Transverse colon (tissue), 4 donors: ENCODE data around the gene EFNB3. TPM values are rescaled to one million over a fixed set of nuclear protein-coding genes. Genes with fewer than 3 reads are reported as not detected.
A peak's percentile ranks its signal among the peaks of the same experiment; 100 is the strongest.

Source experiments
- DNase-seq: peaks from one replicate; pipeline ENCODE4 v3.0.0-alpha.2; 2019
- H3K27ac ChIP-seq, 4 donors: fragments of 200-600 bp; sonication (generic); 2 replicates each; pipeline ENCODE4 v1.5.1; 2016 to 2018; ENCODE audit warnings: inconsistent platforms in 4 of 4
- H3K27me3 ChIP-seq: fragments of 200-600 bp; sonication (generic); 2 replicates; pipeline ENCODE4 v1.5.1; 2017; ENCODE audit warnings: inconsistent platforms
- H3K36me3 ChIP-seq, 4 donors: fragments of 200-600 bp; sonication (generic); 2 replicates each; pipeline ENCODE4 v1.5.1; 2017 to 2019; ENCODE audit warnings: inconsistent platforms in 4 of 4
- H3K4me1 ChIP-seq, 4 donors: fragments of 200-600 bp; sonication (generic); 2 replicates each; pipeline ENCODE4 v1.5.1; 2017 to 2020; ENCODE audit warnings: inconsistent platforms in 4 of 4
- H3K4me3 ChIP-seq, 4 donors: fragments of 200-600 bp; sonication (generic); 1 replicate in 1 of 4; 2 replicates in 3 of 4; pipeline versions ENCODE4 v1.5.1 to v1.6.1; 2017 to 2019; ENCODE audit warnings: inconsistent platforms in 4 of 4
- H3K9me3 ChIP-seq, 2 donors: fragments of 200-600 bp; sonication (generic); 2 replicates each; pipeline ENCODE4 v1.5.1; 2017 to 2019; ENCODE audit warnings: inconsistent platforms in 2 of 2
- EP300 ChIP-seq: sonication (generic); formaldehyde crosslinking; IDR thresholded peaks from one replicate; pipeline ENCODE4 v1.6.1; 2017; ENCODE audit warnings: antibody characterized with exemption, low read depth
- POLR2A ChIP-seq: fragments of 450-650 bp; IDR thresholded peaks from one replicate; pipeline ENCODE4 v1.6.1; 2016; ENCODE audit warnings: antibody characterized with exemption, mild to moderate bottlenecking, moderate library complexity
- POLR2AphosphoS5 ChIP-seq, 3 donors: sonication (generic); formaldehyde crosslinking; IDR thresholded peaks; one replicate each; pipeline ENCODE4 v1.6.1; 2016; ENCODE audit warnings: antibody characterized with exemption in 3 of 3
- WGBS, 2 donors: methylation state at CpG; one replicate each; pipeline ENCODE4 v1.1.5; 2018; ENCODE audit warnings: low coverage in 1 of 2; 5-methylcytosine and 5-hydroxymethylcytosine counted together
- in situ Hi-C, 4 donors: fragments of 200-750 bp; cut with MboI; loops; one replicate each; pipeline versions ENCODE4 v1.15.0 to v1.15.1; 2017; ENCODE audit warnings: low sequenced_read_pairs in 3 of 4, low pct_ligation_motif_present in 1 of 4, low pct_unique_long_range_greater_than_20kb in 1 of 4
- intact Hi-C: fragments of 100-400 bp; cut with DNase I; formaldehyde crosslinking; loops from one replicate; pipeline ENCODE4 v1.15.1; 2023; ENCODE audit warnings: low total_unique reads
- total RNA-seq, 4 donors: library from RNA; depleted of rRNA; stranded (reverse); fragments of >200 nt; gene quantifications; one replicate each; pipeline ENCODE4 v1.1.0, GENCODE V29; 2016
- TF ChIP-seq, protein P1 (sequence below), 5 experiments: fragments of 200-600 bp in 3 of 5; fragments of 450-650 bp in 2 of 5; sonication (generic) in 3 of 5; IDR thresholded peaks; 1 replicate in 2 of 5; 2 replicates in 3 of 5; pipeline ENCODE4 v1.5.1; 2016 to 2017; ENCODE audit warnings: antibody characterized with exemption in 5 of 5, inconsistent platforms in 3 of 5, mild to moderate bottlenecking in 2 of 5, moderate library complexity in 1 of 5

Gene EFNB3
- total RNA-seq, 4 donors from 2014 or later, result 0.32 to 0.41 TPM; not detected in 2

DNA sequence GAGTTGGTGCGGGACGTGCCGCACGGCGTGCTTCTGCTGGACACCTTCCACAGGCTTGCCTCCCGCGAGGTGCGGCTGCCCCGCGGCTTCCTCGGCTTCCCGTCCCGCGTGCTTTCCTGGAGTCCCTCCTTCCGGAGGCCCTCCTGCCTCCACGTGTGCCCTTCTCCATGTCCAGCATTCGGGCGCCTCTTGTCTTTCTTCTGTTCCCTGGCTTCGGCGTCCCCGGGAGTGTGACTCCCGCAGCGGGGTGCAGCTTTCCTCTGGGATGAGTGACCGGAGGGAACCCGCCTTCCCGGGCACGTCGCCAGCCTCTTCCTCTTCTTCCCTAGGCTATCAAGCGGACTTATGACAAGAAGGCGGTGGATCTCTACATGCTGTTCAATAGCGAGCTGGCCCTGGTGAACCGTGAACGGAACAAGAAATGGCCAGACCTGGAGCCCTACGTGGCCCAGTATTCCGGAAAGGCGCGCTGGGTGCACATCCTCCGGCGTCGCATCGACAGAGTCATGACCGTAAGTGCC is 35.5 kb downstream of the EFNB3 start:
- WGBS, 2 donors, result 50 to 73% methylated on average over 5 to 42 of the region's 42 CpGs
- Histone ChIP-seq H3K4me1 (peaks cover 0 to 7% (median 3%) of the 10 kb centered on the region in 4 donors), H3K4me3 (no peak overlapping the region), H3K36me3 (no peaks in the 10 kb centered on the region), H3K9me3 (no peaks in the 10 kb centered on the region), H3K27me3 (peaks cover 23% of the 10 kb centered on the region), H3K27ac (no peak overlapping the region)
- TF ChIP-seq, protein P1, sequence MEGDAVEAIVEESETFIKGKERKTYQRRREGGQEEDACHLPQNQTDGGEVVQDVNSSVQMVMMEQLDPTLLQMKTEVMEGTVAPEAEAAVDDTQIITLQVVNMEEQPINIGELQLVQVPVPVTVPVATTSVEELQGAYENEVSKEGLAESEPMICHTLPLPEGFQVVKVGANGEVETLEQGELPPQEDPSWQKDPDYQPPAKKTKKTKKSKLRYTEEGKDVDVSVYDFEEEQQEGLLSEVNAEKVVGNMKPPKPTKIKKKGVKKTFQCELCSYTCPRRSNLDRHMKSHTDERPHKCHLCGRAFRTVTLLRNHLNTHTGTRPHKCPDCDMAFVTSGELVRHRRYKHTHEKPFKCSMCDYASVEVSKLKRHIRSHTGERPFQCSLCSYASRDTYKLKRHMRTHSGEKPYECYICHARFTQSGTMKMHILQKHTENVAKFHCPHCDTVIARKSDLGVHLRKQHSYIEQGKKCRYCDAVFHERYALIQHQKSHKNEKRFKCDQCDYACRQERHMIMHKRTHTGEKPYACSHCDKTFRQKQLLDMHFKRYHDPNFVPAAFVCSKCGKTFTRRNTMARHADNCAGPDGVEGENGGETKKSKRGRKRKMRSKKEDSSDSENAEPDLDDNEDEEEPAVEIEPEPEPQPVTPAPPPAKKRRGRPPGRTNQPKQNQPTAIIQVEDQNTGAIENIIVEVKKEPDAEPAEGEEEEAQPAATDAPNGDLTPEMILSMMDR (IDR thresholded peaks at IDR 0.05), result no peak
- TF ChIP-seq POLR2AphosphoS5 (IDR thresholded peaks at IDR 0.05) (no peak), POLR2A (no peak), EP300 (no peak)
- peak; percentile 17 for DNase-seq
- intact Hi-C loops, result loop anchor here (10.0 kb wide), 1 partner anchor 114 kb away; the partner anchor contains the start of genes CYB5D1, NAA38 and TMEM88
- in situ Hi-C loops, result loop anchor here in 1 of 4 donors (10.0 kb wide), 1 partner anchor 74 kb away; no protein-coding TSS in a partner anchor

DNA sequence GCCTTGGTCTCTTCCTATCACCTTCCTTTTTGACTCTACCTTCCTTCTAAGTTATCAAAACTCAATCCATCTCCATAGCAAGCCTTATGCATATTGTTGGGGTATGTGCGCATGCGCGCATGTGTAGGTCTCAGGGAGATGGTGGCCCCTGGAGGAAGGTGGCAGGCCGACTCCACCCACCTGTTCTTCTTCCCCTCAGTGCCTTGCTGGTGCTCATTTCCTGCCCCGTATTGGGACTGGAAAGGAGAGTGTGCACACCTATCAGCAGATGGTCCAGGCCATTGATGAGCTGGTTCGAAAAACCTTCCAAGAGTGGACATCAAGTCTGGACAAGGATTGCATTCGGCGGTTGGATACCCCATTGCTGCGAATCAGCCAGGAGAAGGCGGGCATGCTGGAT is 37.7 kb downstream of the EFNB3 start:
- in situ Hi-C loops (loop anchor here in 1 of 4 donors (10.0 kb wide), 1 partner anchor 72 kb away; no protein-coding TSS in a partner anchor), intact Hi-C loops (loop anchor here (10.0 kb wide), 1 partner anchor 112 kb away; the partner anchor contains the start of genes CYB5D1, NAA38 and TMEM88)
- Histone ChIP-seq H3K4me3 (no peak overlapping the region), H3K36me3 (no peaks in the 10 kb centered on the region), H3K4me1 (peaks cover 0 to 7% (median 3%) of the 10 kb centered on the region in 4 donors), H3K9me3 (no peaks in the 10 kb centered on the region), H3K27me3 (peaks cover 17% of the 10 kb centered on the region), H3K27ac (no peak overlapping the region)
- no peak for DNase-seq
- 73 to 74% methylated on average over 6 to 10 of the region's 10 CpGs for WGBS, 2 donors
- no peak for TF ChIP-seq POLR2AphosphoS5 (IDR thresholded peaks at IDR 0.05)
- TF ChIP-seq EP300, result no peak
- TF ChIP-seq, protein P1 (IDR thresholded peaks at IDR 0.05), result no peak
- TF ChIP-seq POLR2A, result no peak

GRCh38 chr17:7744416-7744815 is 39.4 kb downstream of the EFNB3 start:
- in situ Hi-C loops, result loop anchor here in 1 of 4 donors (10.0 kb wide), 1 partner anchor 70 kb away; no protein-coding TSS in a partner anchor
- TF ChIP-seq POLR2A, result no peak
- TF ChIP-seq, protein P1 (IDR thresholded peaks at IDR 0.05), result no peak
- no peak for TF ChIP-seq POLR2AphosphoS5 (IDR thresholded peaks at IDR 0.05)
- no peak for TF ChIP-seq EP300

GRCh38 chr17:7745748-7746470 is 40.9 kb downstream of the EFNB3 start:
- in situ Hi-C loops, result loop anchor here in 1 of 4 donors (10.0 kb wide), 1 partner anchor 69 kb away; no protein-coding TSS in a partner anchor

More at GRCh38 chr17:7744416-7744815, 39.4 kb downstream of the EFNB3 start:
- no peak for DNase-seq
- H3K27me3 ChIP-seq, result peaks cover 14% of the 10 kb centered on the region
- 26 to 58% methylated on average over 4 to 8 of the region's 8 CpGs for WGBS, 2 donors
- no peaks in the 10 kb centered on the region for H3K36me3 ChIP-seq
- no peaks in the 10 kb centered on the region for H3K9me3 ChIP-seq
- peaks cover 0 to 16% (median 7%) of the 10 kb centered on the region in 4 donors for H3K4me1 ChIP-seq
- no peak overlapping the region for H3K27ac ChIP-seq
- H3K4me3 ChIP-seq, result no peak overlapping the region
- intact Hi-C loops, result loop anchor here (10.0 kb wide), 1 partner anchor 110 kb away; the partner anchor contains the start of genes CYB5D1, NAA38 and TMEM88

More at GRCh38 chr17:7745748-7746470, 40.9 kb downstream of the EFNB3 start:
- Histone ChIP-seq H3K9me3 (no peaks in the 10 kb centered on the region), H3K4me3 (no peak overlapping the region), H3K4me1 (peaks cover 0 to 16% (median 7%) of the 10 kb centered on the region in 4 donors), H3K27ac (no peak overlapping the region), H3K27me3 (peaks cover under 1% of the 10 kb centered on the region), H3K36me3 (no peaks in the 10 kb centered on the region)
- 72 to 100% methylated on average over 3 to 7 of the region's 7 CpGs for WGBS, 2 donors
- intact Hi-C loops, result loop anchor here (10.0 kb wide), 1 partner anchor 109 kb away; the partner anchor contains the start of genes CYB5D1, NAA38 and TMEM88
- DNase-seq, result no peak
- TF ChIP-seq EP300, result no peak
- TF ChIP-seq, protein P1 (IDR thresholded peaks at IDR 0.05), result no peak
- no peak for TF ChIP-seq POLR2AphosphoS5 (IDR thresholded peaks at IDR 0.05)
- TF ChIP-seq POLR2A, result no peak
